ENCODE measurements around the gene ALDH7A1. TPM values are rescaled to one million over a fixed set of nuclear protein-coding genes. Genes with fewer than 3 reads are reported as not detected.

ALDH7A1 gene
- total and polyA plus RNA-seq, 2 donors (not counting 1 experiment from before 2014, with no cell fraction given) = 0.78 to 3.3 TPM

- H3K27me3 ChIP-seq (replicated peaks in 1 of 4; ENCODE audit: control extremely low read depth in 1 of 4, control insufficient read depth in 3 of 4, insufficient read depth in 4 of 4, low read length in 3 of 4) = no peaks in the 10 kb centered on the region
- H2AFZ ChIP-seq (ENCODE audit: insufficient read depth, low read depth, low read length, poor library complexity, severe bottlenecking) = no peak overlapping the region
- no peaks in the 10 kb centered on the region for H3K9me3 ChIP-seq (ENCODE audit: control extremely low read depth in 1 of 3, control insufficient read depth in 2 of 3, insufficient read depth in 1 of 3, low read length in 2 of 3)
- Mint-ChIP-seq H3K9me3 (ENCODE audit: insufficient read depth) (no peaks in the 10 kb centered on the region), H3K27me3 (peaks cover 4% of the 10 kb centered on the region), H3K27ac (no peak overlapping the region), H3K4me3 (no peak overlapping the region), H3K4me1 (peaks cover 9% of the 10 kb centered on the region)
- WGBS (ENCODE audit: insufficient coverage) = no CpG with 5 or more reads among the region's 2 CpGs
- H3K79me2 ChIP-seq (ENCODE audit: control insufficient read depth, insufficient read depth, low read length) = no peaks in the 10 kb centered on the region
- no peak overlapping the region for H3K27ac ChIP-seq (ENCODE audit: low read length in 2 of 2)
- no peak for TF ChIP-seq EZH2 (IDR thresholded peaks at IDR 0.05; ENCODE audit: borderline replicate concordance, insufficient read depth, low read depth, low read length, poor library complexity, severe bottlenecking)
- TF ChIP-seq CTCF (IDR thresholded peaks at IDR 0.05) = no peak
- H3K9ac ChIP-seq (ENCODE audit: low read length) = no peak overlapping the region
- DNase-seq (no peak), ATAC-seq (ENCODE audit: low read depth) (no peak)
- no peak overlapping the region for H3K4me2 ChIP-seq (replicated peaks; ENCODE audit: low read depth, low read length, poor library complexity, severe bottlenecking)
- H3K36me3 ChIP-seq (replicated peaks in 1 of 2; ENCODE audit: control extremely low read depth in 1 of 2, control insufficient read depth in 1 of 2, extremely low read depth in 1 of 2, insufficient read depth in 2 of 2, low read length in 1 of 2) = no peaks in the 10 kb centered on the region
- ChIA-PET POLR2A (no interaction called here), CTCF (interaction anchor here (1.5 kb wide), 1 partner anchor 13 kb away, joined by 5 read pairs; no protein-coding TSS in a partner anchor)
- no peaks in the 10 kb centered on the region for H3K4me1 ChIP-seq (ENCODE audit: control insufficient read depth in 2 of 2, insufficient read depth in 2 of 2, low read length in 2 of 2)
- no peak overlapping the region for H3K4me3 ChIP-seq (ENCODE audit: control extremely low read depth in 1 of 5, extremely low read depth in 1 of 5, insufficient read depth in 1 of 5, low read depth in 2 of 5, low read length in 4 of 5)
- H4K20me1 ChIP-seq (ENCODE audit: control insufficient read depth, insufficient read depth, low read length, poor library complexity, severe bottlenecking) = no peaks in the 10 kb centered on the region
- intact Hi-C loops (cut with micrococcal nuclease) = no loop called here
These were observed 81.7 kb downstream of the ALDH7A1 start for GRCh38 chr5:126513302-126513701.

GRCh38 chr5:126512451-126512850, 82.6 kb downstream of the ALDH7A1 start:
- Histone ChIP-seq H3K4me2 (replicated peaks; ENCODE audit: low read depth, low read length, poor library complexity, severe bottlenecking) (no peak overlapping the region), H3K36me3 (replicated peaks in 1 of 2; ENCODE audit: control extremely low read depth in 1 of 2, control insufficient read depth in 1 of 2, extremely low read depth in 1 of 2, insufficient read depth in 2 of 2, low read length in 1 of 2) (no peaks in the 10 kb centered on the region), H3K27ac (ENCODE audit: low read length in 2 of 2) (no peak overlapping the region), H4K20me1 (ENCODE audit: control insufficient read depth, insufficient read depth, low read length, poor library complexity, severe bottlenecking) (no peaks in the 10 kb centered on the region), H2AFZ (ENCODE audit: insufficient read depth, low read depth, low read length, poor library complexity, severe bottlenecking) (no peak overlapping the region), H3K9me3 (ENCODE audit: control extremely low read depth in 1 of 3, control insufficient read depth in 2 of 3, insufficient read depth in 1 of 3, low read length in 2 of 3) (no peaks in the 10 kb centered on the region), H3K79me2 (ENCODE audit: control insufficient read depth, insufficient read depth, low read length) (no peaks in the 10 kb centered on the region), H3K9ac (ENCODE audit: low read length) (no peak overlapping the region), H3K4me1 (ENCODE audit: control insufficient read depth in 2 of 2, insufficient read depth in 2 of 2, low read length in 2 of 2) (no peaks in the 10 kb centered on the region), H3K27me3 (replicated peaks in 1 of 4; ENCODE audit: control extremely low read depth in 1 of 4, control insufficient read depth in 3 of 4, insufficient read depth in 4 of 4, low read length in 3 of 4) (no peaks in the 10 kb centered on the region), H3K4me3 (ENCODE audit: control extremely low read depth in 1 of 5, extremely low read depth in 1 of 5, insufficient read depth in 1 of 5, low read depth in 2 of 5, low read length in 4 of 5) (no peak overlapping the region)
- 95% methylated on average over 3 of the region's 3 CpGs for WGBS (ENCODE audit: insufficient coverage)
- no peak for ATAC-seq (ENCODE audit: low read depth)
- ChIA-PET CTCF (interaction anchor here (1.5 kb wide), 1 partner anchor 12 kb away, joined by 5 read pairs; no protein-coding TSS in a partner anchor), POLR2A (no interaction called here)
- H3K27me3 Mint-ChIP-seq = peaks cover 4% of the 10 kb centered on the region
- intact Hi-C loops (cut with micrococcal nuclease) = no loop called here
- peaks cover 9% of the 10 kb centered on the region for H3K4me1 Mint-ChIP-seq
- H3K27ac Mint-ChIP-seq = no peak overlapping the region
- DNase-seq = no peak
- TF ChIP-seq EZH2 (IDR thresholded peaks at IDR 0.05; ENCODE audit: borderline replicate concordance, insufficient read depth, low read depth, low read length, poor library complexity, severe bottlenecking) (no peak), CTCF (IDR thresholded peaks at IDR 0.05) (no peak)
- no peak overlapping the region for H3K4me3 Mint-ChIP-seq
- H3K9me3 Mint-ChIP-seq (ENCODE audit: insufficient read depth) = no peaks in the 10 kb centered on the region

Measured in B cell (primary cell).